Measurements from ENCODE around the gene ELAVL1. TPM values are rescaled to one million over a fixed set of nuclear protein-coding genes. Genes with fewer than 3 reads are reported as not detected.
"Not testable (repeated sequence)": the region's sequence is repeated elsewhere in the genome, so short reads cannot be mapped to it uniquely, and the experiment has no call there.

The ELAVL1 gene
- total and polyA plus RNA-seq, 8 donors = 6.6 to 38.4 (median 26.2) TPM

- no peak overlapping the region for H3K4me3 ChIP-seq
- FAIRE-seq (no peak), DNase-seq (peak in 1 of 6 donors; percentile 9), ATAC-seq (no peak)
- H3K27me3 ChIP-seq = no peaks in the 10 kb centered on the region
- no peak for TF ChIP-seq CTCF (IDR thresholded peaks at IDR 0.05)
- no peak overlapping the region for H3K27ac ChIP-seq
- intact Hi-C loops (cut with DNase I) = no loop called here
- no peaks in the 10 kb centered on the region for H3K4me1 ChIP-seq
- no peaks in the 10 kb centered on the region for H3K9me3 ChIP-seq
- peaks cover 0 to 35% (median 0%) of the 10 kb centered on the region in 3 donors for H3K36me3 ChIP-seq
- 72 to 78% methylated on average over 22 of the region's 22 CpGs for WGBS, 2 donors
These were observed 42.7 kb downstream of the ELAVL1 start for GRCh38 chr19:7962644-7963268.

GRCh38 chr19:7961920-7962626 is 43.4 kb downstream of the ELAVL1 start:
- peaks cover 0 to 29% (median 0%) of the 10 kb centered on the region in 3 donors for H3K36me3 ChIP-seq
- no peak for FAIRE-seq
- no peak overlapping the region for H3K27ac ChIP-seq
- 62 to 63% methylated on average over 13 of the region's 13 CpGs for WGBS, 2 donors
- no peaks in the 10 kb centered on the region for H3K9me3 ChIP-seq
- no peaks in the 10 kb centered on the region for H3K4me1 ChIP-seq
- no peak for DNase-seq
- no peaks in the 10 kb centered on the region for H3K27me3 ChIP-seq
- no peak for ATAC-seq
- no peak for TF ChIP-seq CTCF (IDR thresholded peaks at IDR 0.05)
- intact Hi-C loops (cut with DNase I) = no loop called here
- no peak overlapping the region for H3K4me3 ChIP-seq

- ATAC-seq; intact Hi-C loops (cut with DNase I): not testable (repeated sequence)
These were observed 44.4 kb downstream of the ELAVL1 start for GRCh38 chr19:7961082-7961481.

GRCh38 chr19:7959211-7959610 is 46.2 kb downstream of the ELAVL1 start:
- Histone ChIP-seq H3K4me3 (no peak overlapping the region), H3K4me1 (no peaks in the 10 kb centered on the region), H3K36me3 (peaks cover 0 to 16% (median 0%) of the 10 kb centered on the region in 3 donors), H3K9me3 (no peaks in the 10 kb centered on the region), H3K27me3 (no peaks in the 10 kb centered on the region), H3K27ac (no peak overlapping the region)
- 74 to 76% methylated on average over 6 of the region's 6 CpGs for WGBS, 2 donors
- FAIRE-seq (no peak), ATAC-seq (no peak), DNase-seq (no peak)
- TF ChIP-seq CTCF (IDR thresholded peaks at IDR 0.05) = no peak
- intact Hi-C loops (cut with DNase I) = no loop called here

More at GRCh38 chr19:7961082-7961481, 44.4 kb downstream of the ELAVL1 start:
- peaks cover 0 to 22% (median 0%) of the 10 kb centered on the region in 3 donors for H3K36me3 ChIP-seq
- DNase-seq = peak in 1 of 6 donors; percentile 7
- not testable (repeated sequence) for H3K27me3 ChIP-seq, H3K9me3 ChIP-seq, H3K27ac ChIP-seq, FAIRE-seq, H3K4me1 ChIP-seq, H3K4me3 ChIP-seq
- WGBS, 2 donors = 93 to 94% methylated on average over 4 of the region's 4 CpGs

GRCh38 chr19:7955696-7956095 is 49.7 kb downstream of the ELAVL1 start:
- no peaks in the 10 kb centered on the region for H3K9me3 ChIP-seq
- no peaks in the 10 kb centered on the region for H3K27me3 ChIP-seq
- FAIRE-seq (no peak), DNase-seq (no peak), ATAC-seq (no peak)
- H3K4me1 ChIP-seq = no peaks in the 10 kb centered on the region
- intact Hi-C loops (cut with DNase I) = no loop called here
- no peak for TF ChIP-seq CTCF (IDR thresholded peaks at IDR 0.05)
- no peak overlapping the region for H3K4me3 ChIP-seq
- WGBS, 2 donors = 90 to 91% methylated on average over 11 of the region's 11 CpGs
- no peaks in the 10 kb centered on the region for H3K36me3 ChIP-seq
- H3K27ac ChIP-seq = no peak overlapping the region

Data from pancreas (tissue), 10 donors.